Endothelial cell of umbilical vein (primary cell): Measurements from ENCODE around the gene NR4A1. TPM values are rescaled to one million over a fixed set of nuclear protein-coding genes. Genes with fewer than 3 reads are reported as not detected.

Experiments used
- BruUV-seq: library from RNA; stranded (reverse); fragments of 400-500 nt; replicated peaks from 2 replicates; lab custom pipeline; 2021; lab: Mats Ljungman, UMichigan
- CTCF ChIA-PET: fragments of 300-600, 350-600 bp; sonication (Branson Sonifier 250); formaldehyde crosslinking; loops from one replicate; lab custom pipeline; 2021; ENCODE audit warnings: antibody characterized with exemption, inconsistent platforms; lab: Charles Lee
- POLR2A ChIA-PET: fragments of 300-600, 350-600 bp; sonication (Branson Sonifier 250); formaldehyde crosslinking; loops from one replicate; lab custom pipeline; 2021; ENCODE audit warnings: antibody characterized with exemption, inconsistent platforms; lab: Charles Lee
- DNase-seq: peaks from one replicate; pipeline ENCODE4 v3.0.0-alpha.2; 2011; ENCODE audit warnings: low read depth, low spot score
- FAIRE-seq: peaks from 2 replicates; lab custom pipeline; 2011; peaks lifted over from hg19 to GRCh38; lab: Jason Lieb, UNC
- H2AFZ ChIP-seq: 2 replicates; pipeline ENCODE4 v1.6.0; 2012; ENCODE audit warnings: low read depth, low read length, control low read depth, inconsistent platforms
- H3K27ac ChIP-seq: 2 replicates; pipeline ENCODE4 v1.5.1; 2011; ENCODE audit warnings: low read depth, mild to moderate bottlenecking, control low read depth, low read length, moderate library complexity; ENCODE audit not compliant: insufficient read depth
- H3K27me3 ChIP-seq, 2 experiments: 2 replicates each; pipeline versions ENCODE4 v1.6.0 to v1.6.1; 2011; ENCODE audit warnings: low read length in 2 of 2, mixed read lengths in 1 of 2; ENCODE audit not compliant: control insufficient read depth in 2 of 2, insufficient read depth in 2 of 2
- H3K36me3 ChIP-seq, 2 experiments: 2 replicates in 1 of 2; 3 replicates in 1 of 2; pipeline ENCODE4 v1.5.1; 2011; ENCODE audit warnings: low read length in 2 of 2, mild to moderate bottlenecking in 1 of 2, moderate library complexity in 1 of 2; ENCODE audit not compliant: control insufficient read depth in 2 of 2, insufficient read depth in 2 of 2; ENCODE audit errors: extremely low read depth in 1 of 2
- H3K4me1 ChIP-seq: 3 replicates; pipeline ENCODE4 v1.5.1; 2011; ENCODE audit warnings: mild to moderate bottlenecking, low read length; ENCODE audit not compliant: control insufficient read depth, insufficient read depth; ENCODE audit errors: extremely low read depth
- H3K4me2 ChIP-seq: 2 replicates; pipeline ENCODE4 v1.6.1; 2011; ENCODE audit warnings: low read length, control low read depth, mixed read lengths; ENCODE audit not compliant: insufficient read depth
- H3K4me3 ChIP-seq, 3 experiments: fragments of 200-600 bp in 1 of 3; sonication (generic), shearing (Covaris generic) in 1 of 3; replicated peaks in 1 of 3; 2 replicates each; pipeline ENCODE4 v1.5.1; 2011 to 2016; ENCODE audit warnings: control low read depth in 3 of 3, low read length in 3 of 3, mild to moderate bottlenecking in 2 of 3, inconsistent platforms in 1 of 3, low read depth in 1 of 3, moderate library complexity in 1 of 3; ENCODE audit not compliant: insufficient read depth in 1 of 3
- H3K79me2 ChIP-seq: 2 replicates; pipeline ENCODE4 v1.6.0; 2012; ENCODE audit warnings: low read length, inconsistent platforms; ENCODE audit not compliant: control insufficient read depth, insufficient read depth
- H3K9ac ChIP-seq: replicated peaks from 2 replicates; pipeline ENCODE3; 2011; ENCODE audit warnings: low read length, control low read depth; ENCODE audit not compliant: insufficient read depth; ENCODE audit errors: extremely low read depth
- H3K9me1 ChIP-seq: replicated peaks from 3 replicates; pipeline ENCODE4 v1.6.0; 2011; ENCODE audit warnings: mild to moderate bottlenecking, low read length; ENCODE audit not compliant: control insufficient read depth, insufficient read depth; ENCODE audit errors: extremely low read depth
- H3K9me3 ChIP-seq: replicated peaks from 2 replicates; pipeline ENCODE4 v1.5.1; 2012; ENCODE audit warnings: low read length, inconsistent platforms; ENCODE audit not compliant: control insufficient read depth, insufficient read depth
- H4K20me1 ChIP-seq: replicated peaks from 2 replicates; pipeline ENCODE3; 2011; ENCODE audit warnings: mild to moderate bottlenecking, low read length; ENCODE audit not compliant: control insufficient read depth, insufficient read depth; ENCODE audit errors: extremely low read depth
- EZH2 ChIP-seq: IDR thresholded peaks from 2 replicates; pipeline ENCODE4 v1.6.1; 2012; ENCODE audit warnings: borderline replicate concordance, low read depth, mild to moderate bottlenecking, moderate library complexity, low read length, inconsistent platforms; ENCODE audit not compliant: severe bottlenecking
- FOS ChIP-seq: IDR thresholded peaks from 2 replicates; pipeline ENCODE4 v1.6.1; 2011; ENCODE audit warnings: mild to moderate bottlenecking, low read length, moderate library complexity, borderline replicate concordance; ENCODE audit not compliant: insufficient read depth
- GATA2 ChIP-seq: IDR thresholded peaks from 2 replicates; pipeline ENCODE4 v1.7.0; 2011; ENCODE audit warnings: low read depth, mild to moderate bottlenecking, moderate library complexity, mixed read lengths, low read length; ENCODE audit not compliant: insufficient read length, insufficient read depth
- JUN ChIP-seq: IDR thresholded peaks from 2 replicates; pipeline ENCODE4 v1.6.1; 2011; ENCODE audit warnings: borderline replicate concordance, low read depth; ENCODE audit not compliant: insufficient read length, insufficient read depth
- POLR2AphosphoS5 ChIP-seq: IDR thresholded peaks from 2 replicates; pipeline ENCODE4 v1.6.1; 2012; ENCODE audit warnings: low read depth, mild to moderate bottlenecking, control low read depth, low read length, moderate library complexity; ENCODE audit not compliant: insufficient read depth
- dilution Hi-C: fragments of 300-500 bp; cut with MboI; formaldehyde crosslinking; loops from one replicate; pipeline ENCODE4 v1.15.0; 2019; ENCODE audit warnings: low sequenced_read_pairs; ENCODE audit not compliant: extremely low pct_ligation_motif_present
- intact Hi-C: fragments of 100-400 bp; cut with micrococcal nuclease; formaldehyde crosslinking; loops from one replicate; pipeline ENCODE4 v1.10.0; 2022
- polyA plus RNA-seq, 4 experiments: library from polyadenylated mRNA; depleted of rRNA in 3 of 4; stranded (reverse) in 3 of 4; unstranded in 1 of 4; fragments of >200 nt; gene quantifications; 2 replicates each; pipeline versions ENCODE4 v1.2.1 to v1.2.3, GENCODE V29; 2011 to 2012; ENCODE audit warnings: missing spikeins in 1 of 4
- total RNA-seq: library from RNA; stranded (reverse); gene quantifications from 2 replicates; pipeline ENCODE4 v1.2.3, GENCODE V29; 2021
- TF ChIP-seq, protein P1 (sequence below), 2 donors: IDR thresholded peaks; 1 replicate in 1 of 2; 2 replicates in 1 of 2; pipeline ENCODE4 v1.5.1; 2011; ENCODE audit warnings: low read length in 2 of 2, mild to moderate bottlenecking in 2 of 2, moderate library complexity in 2 of 2, control low read depth in 1 of 2, inconsistent platforms in 1 of 2, low read depth in 1 of 2; ENCODE audit not compliant: insufficient read depth in 1 of 2; ENCODE audit errors: extremely low read depth in 1 of 2

NR4A1 gene
- total and polyA plus RNA-seq, 2 donors (not counting 3 experiments of a cell fraction or from before 2014, with no cell fraction given): 6.8 to 18.2 TPM

DNA sequence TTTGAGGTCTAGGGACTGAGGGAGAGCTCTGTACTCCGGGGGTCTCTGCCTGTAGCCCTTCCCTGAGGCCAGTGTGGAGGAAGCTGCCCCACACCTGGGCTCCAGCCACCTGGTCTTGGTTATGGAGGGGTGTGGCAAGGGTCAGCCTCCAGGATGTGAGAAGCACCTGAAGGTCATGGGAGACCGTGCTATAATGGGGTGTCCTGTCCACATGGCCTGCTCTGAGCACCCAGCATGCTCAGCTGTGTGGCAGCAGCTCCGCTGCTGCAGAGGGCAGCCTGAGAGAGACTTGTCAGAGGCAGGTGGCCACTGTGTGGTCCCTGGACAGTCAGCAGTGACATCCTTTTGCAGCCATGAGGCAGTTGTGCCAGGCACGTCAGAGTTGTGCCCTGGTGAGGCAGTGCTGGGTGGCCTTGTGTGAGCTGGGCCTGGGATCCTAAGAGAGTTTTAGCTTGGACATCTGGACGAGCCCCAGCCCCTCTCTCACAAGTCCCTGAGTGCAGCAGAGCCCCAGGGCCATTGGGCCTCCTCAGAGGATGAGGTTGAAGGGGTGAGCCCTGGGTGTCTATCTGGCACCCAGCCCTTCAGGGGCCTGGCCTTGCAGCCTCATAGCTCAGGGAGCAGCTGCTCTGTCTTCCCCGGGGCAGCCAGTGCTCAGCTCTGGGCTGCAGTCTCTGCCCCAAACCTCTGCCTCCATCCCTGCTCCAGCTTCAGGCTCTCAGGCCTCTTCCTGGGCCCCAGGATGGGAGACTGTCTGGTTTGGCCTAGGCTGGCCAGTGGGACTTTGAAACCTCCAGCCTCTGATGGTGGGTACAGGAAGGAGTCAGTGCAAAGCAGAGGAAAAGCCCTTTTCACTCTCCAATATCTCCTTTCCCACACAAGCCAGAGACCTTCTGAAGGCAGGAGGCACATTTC is 11.2 kb downstream of the NR4A1 start:
- Histone ChIP-seq H3K4me2 (no peak overlapping the region), H3K27ac (no peak overlapping the region), H3K4me1 (peaks cover 7% of the 10 kb centered on the region), H3K79me2 (no peaks in the 10 kb centered on the region), H3K4me3 (no peak overlapping the region), H3K9me1 (no peaks in the 10 kb centered on the region), H3K9me3 (no peaks in the 10 kb centered on the region), H4K20me1 (no peaks in the 10 kb centered on the region), H3K27me3 (no peaks in the 10 kb centered on the region), H3K9ac (no peak overlapping the region), H3K36me3 (no peaks in the 10 kb centered on the region), H2AFZ (no peak overlapping the region)
- intact Hi-C loops (no loop called here), dilution Hi-C loops (no loop called here)
- DNase-seq (no peak), FAIRE-seq (no peak)
- TF ChIP-seq FOS: no peak
- TF ChIP-seq, protein P1, sequence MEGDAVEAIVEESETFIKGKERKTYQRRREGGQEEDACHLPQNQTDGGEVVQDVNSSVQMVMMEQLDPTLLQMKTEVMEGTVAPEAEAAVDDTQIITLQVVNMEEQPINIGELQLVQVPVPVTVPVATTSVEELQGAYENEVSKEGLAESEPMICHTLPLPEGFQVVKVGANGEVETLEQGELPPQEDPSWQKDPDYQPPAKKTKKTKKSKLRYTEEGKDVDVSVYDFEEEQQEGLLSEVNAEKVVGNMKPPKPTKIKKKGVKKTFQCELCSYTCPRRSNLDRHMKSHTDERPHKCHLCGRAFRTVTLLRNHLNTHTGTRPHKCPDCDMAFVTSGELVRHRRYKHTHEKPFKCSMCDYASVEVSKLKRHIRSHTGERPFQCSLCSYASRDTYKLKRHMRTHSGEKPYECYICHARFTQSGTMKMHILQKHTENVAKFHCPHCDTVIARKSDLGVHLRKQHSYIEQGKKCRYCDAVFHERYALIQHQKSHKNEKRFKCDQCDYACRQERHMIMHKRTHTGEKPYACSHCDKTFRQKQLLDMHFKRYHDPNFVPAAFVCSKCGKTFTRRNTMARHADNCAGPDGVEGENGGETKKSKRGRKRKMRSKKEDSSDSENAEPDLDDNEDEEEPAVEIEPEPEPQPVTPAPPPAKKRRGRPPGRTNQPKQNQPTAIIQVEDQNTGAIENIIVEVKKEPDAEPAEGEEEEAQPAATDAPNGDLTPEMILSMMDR (IDR thresholded peaks at IDR 0.05; ENCODE audit: extremely low read depth in 1 of 2, insufficient read depth in 1 of 2, low read depth in 1 of 2, low read length in 2 of 2): no peak
- no peak for TF ChIP-seq EZH2
- no peak for TF ChIP-seq POLR2AphosphoS5
- no peak for TF ChIP-seq JUN
- TF ChIP-seq GATA2: no peak
- POLR2A ChIA-PET: no interaction called here
- BruUV-seq: no TSS peak
- CTCF ChIA-PET: interaction anchor here (0.7 to 4.8 kb wide), 7 partner anchors 9 to 43 kb away, joined by 3 to 46 read pairs (median 4); partner anchors contain the start of gene NR4A1
